HepG2 (cell line): ENCODE measurements around the gene RTN4RL2. TPM values are rescaled to one million over a fixed set of nuclear protein-coding genes. Genes with fewer than 3 reads are reported as not detected.

Experiments
- ATAC-seq: fragments of 200-7000 bp; cut with Tn5 transposase; 3 replicates; pipeline ENCODE4 v1.9.1; 2020; ENCODE audit warnings: mild to moderate bottlenecking, moderate library complexity
- BruUV-seq: library from RNA; stranded (reverse); fragments of 400-500 nt; replicated peaks from 2 replicates; lab custom pipeline; 2021; lab: Mats Ljungman, UMichigan
- CTCF ChIA-PET: fragments of 300-600 bp; formaldehyde crosslinking; extraction: SDS; loops from one replicate; lab custom pipeline; 2021; ENCODE audit warnings: low total read pairs, inconsistent platforms, low intra/inter-chr PET ratio; lab: Yijun Ruan, JAX
- POLR2A ChIA-PET: fragments of 350-600 bp; sonication (Branson Sonifier 250); formaldehyde crosslinking; loops from one replicate; lab custom pipeline; 2020; ENCODE audit warnings: antibody characterized with exemption, inconsistent platforms; lab: Yijun Ruan, JAX
- DNase-seq: peaks from one replicate; pipeline ENCODE4 v3.0.0-alpha.2; 2015; ENCODE audit warnings: low spot score
- FAIRE-seq: peaks from 3 replicates; lab custom pipeline; 2011; peaks lifted over from hg19 to GRCh38; lab: Jason Lieb, UNC
- H2AFZ ChIP-seq: one replicate; pipeline ENCODE4 v1.6.1; 2011; ENCODE audit warnings: low read length, inconsistent platforms
- H3K27ac ChIP-seq: fragments of 300-600 bp; 3 replicates; pipeline ENCODE4 v1.8.0; 2011; ENCODE audit warnings: mixed run types, mild to moderate bottlenecking, mixed read lengths, low read length, inconsistent platforms; ENCODE audit not compliant: insufficient read depth; ENCODE audit errors: extremely low read length
- H3K27me3 ChIP-seq, 2 experiments: fragments of 200-600 bp in 1 of 2; 2 replicates in 1 of 2; 3 replicates in 1 of 2; pipeline versions ENCODE4 v1.6.0 to v1.8.0; 2011; ENCODE audit warnings: low read length in 2 of 2, mild to moderate bottlenecking in 2 of 2, moderate library complexity in 2 of 2, inconsistent platforms in 1 of 2; ENCODE audit not compliant: insufficient read depth in 2 of 2, control insufficient read depth in 1 of 2
- H3K36me3 ChIP-seq, 2 experiments: fragments of 200-600 bp in 1 of 2; replicated peaks in 1 of 2; 2 replicates in 1 of 2; 3 replicates in 1 of 2; pipeline versions ENCODE4 v1.5.1 to v1.8.0; 2011; ENCODE audit warnings: low read length in 2 of 2, inconsistent platforms in 1 of 2; ENCODE audit not compliant: insufficient read depth in 2 of 2, control insufficient read depth in 1 of 2
- H3K4me1 ChIP-seq: 2 replicates; pipeline ENCODE4 v1.5.1; 2012; ENCODE audit warnings: low read length, inconsistent platforms; ENCODE audit not compliant: insufficient read depth
- H3K4me2 ChIP-seq: 2 replicates; pipeline ENCODE4 v1.6.0; 2011; ENCODE audit warnings: low read depth, low read length, inconsistent platforms
- H3K4me3 ChIP-seq, 3 experiments: fragments of 200-600 bp in 1 of 3; sonication (generic), shearing (Covaris generic) in 1 of 3; replicated peaks in 1 of 3; 2 replicates each; pipeline ENCODE4 v1.5.1; 2011 to 2016; ENCODE audit warnings: low read length in 3 of 3, inconsistent platforms in 2 of 3, low read depth in 2 of 3, mild to moderate bottlenecking in 2 of 3, control low read depth in 1 of 3, mixed read lengths in 1 of 3; ENCODE audit not compliant: insufficient read depth in 1 of 3
- H3K79me2 ChIP-seq: one replicate; pipeline ENCODE4 v1.6.1; 2011; ENCODE audit warnings: low read length, inconsistent platforms; ENCODE audit not compliant: insufficient read depth
- H3K9ac ChIP-seq: 2 replicates; pipeline ENCODE4 v1.6.0; 2011; ENCODE audit warnings: mild to moderate bottlenecking, low read depth, low read length, inconsistent platforms; ENCODE audit not compliant: insufficient read depth
- H3K9me3 ChIP-seq: 2 replicates; pipeline ENCODE4 v1.5.1; 2012; ENCODE audit warnings: mild to moderate bottlenecking, low read length
- H4K20me1 ChIP-seq: 2 replicates; pipeline ENCODE4 v1.6.0; 2011; ENCODE audit warnings: inconsistent platforms, mild to moderate bottlenecking, low read length, moderate library complexity; ENCODE audit not compliant: insufficient read depth
- DRAP1 ChIP-seq: IDR thresholded peaks from 2 replicates; pipeline ENCODE4 v1.6.1; 2016; ENCODE audit warnings: missing genetic modification reagents, missing compliant biosample characterization
- EHMT2 ChIP-seq: fragments of 200-600 bp; sonication (generic); IDR thresholded peaks from 2 replicates; pipeline ENCODE4 v1.7.0; 2017; ENCODE audit warnings: antibody characterized with exemption, low read depth, low read length, borderline replicate concordance
- ELF3 ChIP-seq: IDR thresholded peaks from 2 replicates; pipeline ENCODE4 v1.6.1; 2016; ENCODE audit warnings: missing genetic modification reagents, missing compliant biosample characterization
- FOXA3 ChIP-seq: IDR thresholded peaks from 2 replicates; pipeline ENCODE4 v1.6.1; 2016; ENCODE audit warnings: missing genetic modification reagents, missing compliant biosample characterization
- FOXK1 ChIP-seq: sonication (generic); formaldehyde crosslinking; IDR thresholded peaks from 2 replicates; pipeline ENCODE4 v1.4.0; 2020; ENCODE audit warnings: low read depth, missing genetic modification reagents, borderline replicate concordance
- GATAD2A ChIP-seq: IDR thresholded peaks from 2 replicates; pipeline ENCODE4 v1.6.1; 2016
- HDAC2 ChIP-seq: sonication (generic); formaldehyde crosslinking; IDR thresholded peaks from 2 replicates; pipeline ENCODE4 v1.4.0; 2020; ENCODE audit warnings: missing genetic modification reagents
- MAFK ChIP-seq, 2 experiments: IDR thresholded peaks in 1 of 2; conservative IDR thresholded peaks in 1 of 2; 2 replicates each; pipeline ENCODE4 v1.6.1; 2011; ENCODE audit warnings: improper control_type of control experiment in 2 of 2, low read length in 2 of 2
- MED1 ChIP-seq: sonication (generic); formaldehyde crosslinking; IDR thresholded peaks from 2 replicates; pipeline ENCODE4 v1.4.0; 2020; ENCODE audit warnings: missing genetic modification reagents
- MIXL1 ChIP-seq: IDR thresholded peaks from 2 replicates; pipeline ENCODE4 v1.6.1; 2016
- NR2F2 ChIP-seq: IDR thresholded peaks from 2 replicates; pipeline ENCODE4 v1.6.1; 2012; ENCODE audit warnings: low read depth, inconsistent platforms, borderline replicate concordance
- NR2F6 ChIP-seq, 2 experiments: IDR thresholded peaks; 2 replicates each; pipeline ENCODE4 v1.6.1; 2016; ENCODE audit warnings: antibody characterized with exemption in 1 of 2, mild to moderate bottlenecking in 1 of 2
- RAD51 ChIP-seq: fragments of 450-650 bp; IDR thresholded peaks from 2 replicates; pipeline ENCODE4 v1.6.1; 2016; ENCODE audit warnings: borderline replicate concordance
- RXRB ChIP-seq: IDR thresholded peaks from 2 replicates; pipeline ENCODE4 v1.6.1; 2016; ENCODE audit warnings: borderline replicate concordance, missing genetic modification reagents, missing compliant biosample characterization
- YY1 ChIP-seq: IDR thresholded peaks from 2 replicates; pipeline ENCODE4 v1.6.1; 2011; ENCODE audit warnings: low read length, low read depth, moderate library complexity, mild to moderate bottlenecking; ENCODE audit not compliant: insufficient read depth, insufficient replicate concordance
- ZBTB43 ChIP-seq: sonication (generic); formaldehyde crosslinking; conservative IDR thresholded peaks from 2 replicates; pipeline ENCODE4 v1.4.0; 2020; ENCODE audit warnings: missing genetic modification reagents
- ZFP91 ChIP-seq: sonication (generic); formaldehyde crosslinking; IDR thresholded peaks from 2 replicates; pipeline ENCODE4 v1.9.0; 2022; ENCODE audit warnings: missing genetic modification reagents, mild to moderate bottlenecking, borderline replicate concordance
- ZNF232 ChIP-seq: sonication (generic); formaldehyde crosslinking; IDR thresholded peaks from 2 replicates; pipeline ENCODE4 v1.4.0; 2020; ENCODE audit warnings: missing genetic modification reagents, borderline replicate concordance
- ZNF317 ChIP-seq: sonication (generic); formaldehyde crosslinking; IDR thresholded peaks from 2 replicates; pipeline ENCODE4 v1.5.0; 2020; ENCODE audit warnings: mild to moderate bottlenecking, missing genetic modification reagents
- ZNF430 ChIP-seq: sonication (generic); formaldehyde crosslinking; IDR thresholded peaks from 2 replicates; pipeline ENCODE4 v1.9.0; 2021; ENCODE audit warnings: mild to moderate bottlenecking, missing genetic modification reagents
- ZNF580 ChIP-seq: IDR thresholded peaks from 2 replicates; pipeline ENCODE4 v1.6.1; 2016; ENCODE audit warnings: low read depth, borderline replicate concordance
- WGBS: methylation state at CpG from one replicate; pipeline ENCODE4 v1.1.6; 2017; ENCODE audit warnings: low lambda C conversion rate; 5-methylcytosine and 5-hydroxymethylcytosine counted together
- in situ Hi-C: cut with HindIII; loops from 2 replicates; pipeline ENCODE4 v1.10.0; 2017; ENCODE audit warnings: low pct_unique_long_range_greater_than_20kb; ENCODE audit not compliant: extremely low pct_ligation_motif_present
- intact Hi-C: fragments of 100-400 bp; cut with micrococcal nuclease; formaldehyde crosslinking; loops from one replicate; pipeline ENCODE4 v1.10.0; 2022; ENCODE audit not compliant: unreplicated experiment
- polyA plus RNA-seq, 8 experiments: library from polyadenylated mRNA; depleted of rRNA in 3 of 8; stranded (reverse) in 7 of 8; unstranded in 1 of 8; fragments of >200 nt; fragmentation: Illumina TruSeq in 4 of 8; extraction: Trizol in 4 of 8; gene quantifications; 2 replicates each; pipeline versions ENCODE4 v1.2.1 to v1.2.3, GENCODE V29; 2011 to 2016; ENCODE audit warnings: low read depth in 4 of 8, missing spikeins in 1 of 8, mixed read lengths in 1 of 8; ENCODE audit not compliant: insufficient read depth in 1 of 8
- total RNA-seq, 5 experiments: library from RNA; depleted of rRNA; stranded (reverse); fragments of >200 nt; fragmentation: Illumina TruSeq; extraction: Trizol; gene quantifications; 2 replicates each; pipeline ENCODE4 v1.2.3, GENCODE V29; 2016; ENCODE audit warnings: low read depth in 1 of 5

The RTN4RL2 gene
- total and polyA plus RNA-seq, 2 of the 13 experiments (the other 11 are each of a cell fraction or from before 2014, with no cell fraction given) = 1.3 to 4.3 TPM

- DNase-seq (peak; percentile 42), ATAC-seq (no peak), FAIRE-seq (no peak)
- H3K79me2 ChIP-seq = no peaks in the 10 kb centered on the region
- H3K9ac ChIP-seq = no peak overlapping the region
- H3K27me3 ChIP-seq = no peaks in the 10 kb centered on the region
- H3K4me1 ChIP-seq = peaks cover 69% of the 10 kb centered on the region
- H3K9me3 ChIP-seq = no peaks in the 10 kb centered on the region
- BruUV-seq = no TSS peak
- ChIA-PET POLR2A (interaction anchor here (1.0 kb wide), 1 partner anchor 19 kb away, joined by 4 read pairs; no protein-coding TSS in a partner anchor), CTCF (no interaction called here)
- H3K4me2 ChIP-seq = peak overlapping the region; percentile 48
- H4K20me1 ChIP-seq = no peaks in the 10 kb centered on the region
- 38% methylated on average over 12 of the region's 12 CpGs for WGBS
- intact Hi-C loops = no loop called here
- in situ Hi-C loops = no loop called here
- H3K27ac ChIP-seq = peak overlapping the region; percentile 45
- no peaks in the 10 kb centered on the region for H3K36me3 ChIP-seq
- H3K4me3 ChIP-seq = no peak overlapping the region
- no peak overlapping the region for H2AFZ ChIP-seq
- TF ChIP-seq ZBTB43 (CRISPR knock-in tag) = no peak
- TF ChIP-seq RAD51 = no peak
- peak; percentile 56; the same call in 1 of the 2 replicates for TF ChIP-seq GATAD2A (CRISPR knock-in tag)
- TF ChIP-seq MIXL1 (CRISPR knock-in tag) = peak; percentile 59
- 0 out of 2 replicates have a peak, but pooled peaks have one; percentile 25 for TF ChIP-seq FOXA3
- peak; percentile 91 to 92 for TF ChIP-seq MAFK (conservative IDR thresholded peaks at IDR 0.05 in 1 of 2, IDR thresholded peaks at IDR 0.05 in 1 of 2; ENCODE audit: low read length in 2 of 2)
- no peak for TF ChIP-seq NR2F2
- TF ChIP-seq ZNF580 (CRISPR knock-in tag) = 0 out of 2 replicates have a peak, but pooled peaks have one; percentile 26
- TF ChIP-seq EHMT2 = peak; percentile 60; the same call in 1 of the 2 replicates
- TF ChIP-seq MED1 (CRISPR knock-in tag) = 0 out of 2 replicates have a peak, but pooled peaks have one; percentile 20
- no peak for TF ChIP-seq ELF3 (CRISPR knock-in tag)
- TF ChIP-seq FOXK1 (CRISPR knock-in tag) = peak; percentile 11; the same call in 1 of the 2 replicates
- no peak for TF ChIP-seq NR2F6 (IDR thresholded peaks at IDR 0.05)
- TF ChIP-seq NR2F6 (CRISPR knock-in tag; IDR thresholded peaks at IDR 0.05) = peak; percentile 32; the same call in 1 of the 2 replicates
- no peak for TF ChIP-seq YY1
- no peak for TF ChIP-seq ZNF430
- TF ChIP-seq RXRB (CRISPR knock-in tag) = peak; percentile 18; the same call in 1 of the 2 replicates
- TF ChIP-seq ZFP91 (CRISPR knock-in tag) = 0 out of 2 replicates have a peak, but pooled peaks have one; percentile 20
- TF ChIP-seq HDAC2 = peak; percentile 13; the same call in 1 of the 2 replicates
- no peak for TF ChIP-seq DRAP1
- TF ChIP-seq ZNF317 (CRISPR knock-in tag) = 0 out of 2 replicates have a peak, but pooled peaks have one; percentile 23
- TF ChIP-seq ZNF232 = no peak
These were observed 21.7 kb upstream of the RTN4RL2 start for GRCh38 chr11:57438345-57439285.
